ENCODE results near the gene SCARB1. TPM values are rescaled to one million over a fixed set of nuclear protein-coding genes. Genes with fewer than 3 reads are reported as not detected.

SCARB1 gene
- total RNA-seq, 1 donor from 2014 or later = 21.5 TPM

GRCh38 chr12:124754491-124754890 lies 109.2 kb downstream of the SCARB1 start:
- Mint-ChIP-seq H3K36me3 (ENCODE audit: insufficient read depth) (no peaks in the 10 kb centered on the region), H3K4me3 (ENCODE audit: low read depth) (no peak overlapping the region), H3K27ac (no peak overlapping the region), H3K4me1 (ENCODE audit: low read depth) (peaks cover 5% of the 10 kb centered on the region), H3K9me3 (ENCODE audit: low read depth) (peaks cover 13% of the 10 kb centered on the region), H3K27me3 (peaks cover 17% of the 10 kb centered on the region)
- no peak for DNase-seq (ENCODE audit: low spot score, unreplicated experiment)
- no peak for TF ChIP-seq CTCF (IDR thresholded peaks at IDR 0.05; ENCODE audit: unreplicated experiment)

GRCh38 chr12:124753993-124754392 lies 109.7 kb downstream of the SCARB1 start:
- Mint-ChIP-seq H3K4me1 (ENCODE audit: low read depth) (peaks cover 5% of the 10 kb centered on the region), H3K4me3 (ENCODE audit: low read depth) (no peak overlapping the region), H3K27ac (no peak overlapping the region), H3K27me3 (peaks cover 12% of the 10 kb centered on the region), H3K9me3 (ENCODE audit: low read depth) (peaks cover 13% of the 10 kb centered on the region), H3K36me3 (ENCODE audit: insufficient read depth) (no peaks in the 10 kb centered on the region)
- no peak for DNase-seq (ENCODE audit: low spot score, unreplicated experiment)
- no peak for TF ChIP-seq CTCF (IDR thresholded peaks at IDR 0.05; ENCODE audit: unreplicated experiment)

- no peak overlapping the region for H3K4me3 Mint-ChIP-seq (ENCODE audit: low read depth)
- H3K36me3 Mint-ChIP-seq (ENCODE audit: insufficient read depth) = no peaks in the 10 kb centered on the region
- peaks cover 5% of the 10 kb centered on the region for H3K4me1 Mint-ChIP-seq (ENCODE audit: low read depth)
- no peak for DNase-seq (ENCODE audit: low spot score, unreplicated experiment)
- TF ChIP-seq CTCF (IDR thresholded peaks at IDR 0.05; ENCODE audit: unreplicated experiment) = no peak
- H3K27me3 Mint-ChIP-seq = peaks cover 5% of the 10 kb centered on the region
- H3K9me3 Mint-ChIP-seq (ENCODE audit: low read depth) = peaks cover 13% of the 10 kb centered on the region
- H3K27ac Mint-ChIP-seq = peak overlapping the region; percentile 24
Measured at GRCh38 chr12:124753228-124753591, 110.5 kb downstream of the SCARB1 start.

GRCh38 chr12:124752437-124753227 lies 111.0 kb downstream of the SCARB1 start:
- DNase-seq (ENCODE audit: low spot score, unreplicated experiment) = no peak
- Mint-ChIP-seq H3K36me3 (ENCODE audit: insufficient read depth) (no peaks in the 10 kb centered on the region), H3K4me3 (ENCODE audit: low read depth) (no peak overlapping the region), H3K27ac (no peak overlapping the region), H3K4me1 (ENCODE audit: low read depth) (peaks cover 5% of the 10 kb centered on the region), H3K27me3 (peaks cover 3% of the 10 kb centered on the region), H3K9me3 (ENCODE audit: low read depth) (peaks cover 12% of the 10 kb centered on the region)
- no peak for TF ChIP-seq CTCF (IDR thresholded peaks at IDR 0.05; ENCODE audit: unreplicated experiment)

GRCh38 chr12:124751654-124752355 lies 111.9 kb downstream of the SCARB1 start:
- no peak overlapping the region for H3K27ac Mint-ChIP-seq
- TF ChIP-seq CTCF (IDR thresholded peaks at IDR 0.05; ENCODE audit: unreplicated experiment) = no peak
- peaks cover 4% of the 10 kb centered on the region for H3K9me3 Mint-ChIP-seq (ENCODE audit: low read depth)
- peaks cover 5% of the 10 kb centered on the region for H3K4me1 Mint-ChIP-seq (ENCODE audit: low read depth)
- no peaks in the 10 kb centered on the region for H3K27me3 Mint-ChIP-seq
- H3K4me3 Mint-ChIP-seq (ENCODE audit: low read depth) = no peak overlapping the region
- no peak for DNase-seq (ENCODE audit: low spot score, unreplicated experiment)
- no peaks in the 10 kb centered on the region for H3K36me3 Mint-ChIP-seq (ENCODE audit: insufficient read depth)

All from progenitor cell of endocrine pancreas (in vitro differentiated cells).